Astrocyte (in vitro differentiated cells and primary cell): ENCODE measurements around the gene CD34.

Experiments used
- CTCF ChIP-seq: IDR thresholded peaks from 2 replicates; pipeline ENCODE4 v1.5.1; 2011; ENCODE audit warnings: low read depth, mild to moderate bottlenecking, inconsistent platforms, low read length, moderate library complexity; ENCODE audit not compliant: insufficient read depth
- EZH2 ChIP-seq: IDR thresholded peaks from 2 replicates; pipeline ENCODE4 v1.6.1; 2012; ENCODE audit warnings: mild to moderate bottlenecking, low read length, inconsistent platforms; ENCODE audit not compliant: insufficient read depth

DNA sequence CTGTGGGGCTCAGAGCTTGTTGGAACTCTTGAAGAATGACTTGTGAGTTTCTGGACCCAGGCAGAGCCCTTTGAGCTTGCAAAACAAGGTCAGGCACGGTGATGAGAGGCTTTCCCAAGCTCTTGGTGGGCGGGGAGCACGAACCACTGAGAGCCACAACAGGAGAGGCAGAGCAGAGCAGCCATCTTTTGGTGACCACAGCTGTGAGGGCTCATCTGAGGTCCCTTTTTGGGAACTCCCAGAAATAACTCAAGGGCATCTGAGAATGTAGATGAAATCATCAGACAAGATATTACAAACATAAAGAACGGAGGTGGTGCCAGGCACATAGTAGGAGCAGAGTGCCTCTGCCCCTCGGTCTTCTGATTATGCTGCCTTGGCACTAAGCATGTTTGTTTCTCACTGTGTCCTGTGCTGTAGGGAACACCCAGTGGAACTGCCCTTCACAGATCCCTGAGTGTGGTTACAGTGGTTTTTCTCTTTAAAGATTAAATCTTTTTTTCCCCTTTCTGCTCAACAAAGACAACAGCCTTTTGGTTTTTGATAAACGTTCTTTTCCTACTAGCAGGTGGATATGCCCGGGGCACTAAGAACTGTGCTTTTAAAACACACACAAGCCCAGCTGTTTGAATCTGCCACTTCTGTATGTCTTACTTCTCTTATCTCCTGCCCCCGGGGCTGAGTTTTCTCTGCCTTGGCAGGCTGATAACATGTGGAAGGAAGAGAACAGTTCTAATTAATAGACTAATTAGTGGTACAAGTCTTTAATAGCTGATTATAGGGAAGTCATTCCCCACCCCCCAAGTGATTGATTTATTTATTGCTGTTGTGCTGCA is 37.7 kb downstream of the CD34 start:
- TF ChIP-seq CTCF: no peak
- TF ChIP-seq EZH2: no peak
